ENCODE results near the gene GATB.
"Not testable (repeated sequence)": the region's sequence is repeated elsewhere in the genome, so short reads cannot be mapped to it uniquely, and the experiment has no call there.

DNA sequence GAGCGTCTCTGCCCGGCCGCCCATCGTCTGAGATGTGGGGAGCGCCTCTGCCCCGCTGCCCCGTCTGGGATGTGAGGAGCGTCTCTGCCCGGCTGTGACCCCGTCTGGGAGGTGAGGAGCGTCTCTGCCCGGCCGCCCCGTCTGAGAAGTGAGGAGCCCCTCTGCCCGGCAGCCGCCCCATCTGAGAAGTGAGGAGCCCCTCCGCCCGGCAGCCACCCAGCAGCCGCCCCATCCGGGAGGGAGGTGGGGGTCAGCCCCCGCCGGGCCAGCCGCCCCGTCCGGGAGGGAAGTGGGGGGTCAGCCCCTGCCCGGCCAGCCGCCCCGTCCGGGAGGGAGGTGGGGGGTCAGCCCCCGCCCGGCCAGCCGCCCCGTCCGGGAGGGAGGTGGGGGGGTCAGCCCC, 29.1 kb downstream of the GATB start:
- TF ChIP-seq, protein P1, sequence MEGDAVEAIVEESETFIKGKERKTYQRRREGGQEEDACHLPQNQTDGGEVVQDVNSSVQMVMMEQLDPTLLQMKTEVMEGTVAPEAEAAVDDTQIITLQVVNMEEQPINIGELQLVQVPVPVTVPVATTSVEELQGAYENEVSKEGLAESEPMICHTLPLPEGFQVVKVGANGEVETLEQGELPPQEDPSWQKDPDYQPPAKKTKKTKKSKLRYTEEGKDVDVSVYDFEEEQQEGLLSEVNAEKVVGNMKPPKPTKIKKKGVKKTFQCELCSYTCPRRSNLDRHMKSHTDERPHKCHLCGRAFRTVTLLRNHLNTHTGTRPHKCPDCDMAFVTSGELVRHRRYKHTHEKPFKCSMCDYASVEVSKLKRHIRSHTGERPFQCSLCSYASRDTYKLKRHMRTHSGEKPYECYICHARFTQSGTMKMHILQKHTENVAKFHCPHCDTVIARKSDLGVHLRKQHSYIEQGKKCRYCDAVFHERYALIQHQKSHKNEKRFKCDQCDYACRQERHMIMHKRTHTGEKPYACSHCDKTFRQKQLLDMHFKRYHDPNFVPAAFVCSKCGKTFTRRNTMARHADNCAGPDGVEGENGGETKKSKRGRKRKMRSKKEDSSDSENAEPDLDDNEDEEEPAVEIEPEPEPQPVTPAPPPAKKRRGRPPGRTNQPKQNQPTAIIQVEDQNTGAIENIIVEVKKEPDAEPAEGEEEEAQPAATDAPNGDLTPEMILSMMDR (IDR thresholded peaks at IDR 0.05; ENCODE audit: low read length): not testable (repeated sequence)
- not testable (repeated sequence) for TF ChIP-seq EZH2 (IDR thresholded peaks at IDR 0.05; ENCODE audit: borderline replicate concordance, low read length)
